PC-9 (cell line): ENCODE data around the gene GPR17. TPM values are rescaled to one million over a fixed set of nuclear protein-coding genes. Genes with fewer than 3 reads are reported as not detected.

Experiments
- BruUV-seq: library from RNA; stranded (reverse); fragments of 400-500 nt; replicated peaks from 2 replicates; lab custom pipeline; 2021; lab: Mats Ljungman, UMichigan
- CTCF ChIA-PET: fragments of 300-600 bp; sonication (Branson Sonifier 250); formaldehyde crosslinking; loops from one replicate; lab custom pipeline; 2022; ENCODE audit warnings: antibody characterized with exemption; lab: Charles Lee
- POLR2A ChIA-PET: fragments of 300-600 bp; sonication (Branson Sonifier 250); formaldehyde crosslinking; loops from one replicate; lab custom pipeline; 2022; ENCODE audit warnings: antibody characterized with exemption; ENCODE audit not compliant: unreplicated experiment; lab: Charles Lee
- DNase-seq, 2 experiments: peaks; one replicate each; pipeline versions ENCODE4 v3.0.0 to v3.0.0-alpha.2; 2015 to 2022; ENCODE audit warnings: mixed read lengths in 1 of 2
- H2AFZ ChIP-seq: fragments of 200-600 bp; sonication (generic); 2 replicates; pipeline ENCODE4 v1.8.1; 2017; ENCODE audit warnings: antibody characterized with exemption
- H3F3A ChIP-seq: fragments of 200-600 bp; sonication (generic); 2 replicates; pipeline ENCODE4 v1.8.1; 2017; ENCODE audit warnings: antibody characterized with exemption, mild to moderate bottlenecking, low read depth; ENCODE audit not compliant: insufficient read depth
- H3K27ac ChIP-seq: fragments of 200-600 bp; sonication (generic); 2 replicates; pipeline ENCODE4 v1.6.1; 2016; ENCODE audit warnings: mixed run types
- H3K27me3 ChIP-seq: fragments of 200-600 bp; sonication (generic); 2 replicates; pipeline ENCODE4 v1.6.1; 2016; ENCODE audit warnings: low read depth, mixed run types; ENCODE audit not compliant: insufficient read depth
- H3K36me3 ChIP-seq: fragments of 200-600 bp; sonication (generic); 2 replicates; pipeline ENCODE4 v1.6.1; 2016; ENCODE audit warnings: low read depth, mixed run types
- H3K4me1 ChIP-seq: fragments of 200-600 bp; sonication (generic); replicated peaks from 2 replicates; pipeline ENCODE4 v1.6.1; 2016; ENCODE audit warnings: mixed run types; ENCODE audit not compliant: insufficient read depth
- H3K4me2 ChIP-seq: fragments of 200-600 bp; sonication (generic); 2 replicates; pipeline ENCODE4 v1.6.1; 2017; ENCODE audit warnings: mixed run types
- H3K4me3 ChIP-seq: fragments of 200-600 bp; sonication (generic); 2 replicates; pipeline ENCODE4 v1.6.1; 2016; ENCODE audit warnings: mixed run types
- H3K79me2 ChIP-seq: fragments of 200-600 bp; sonication (generic); 2 replicates; pipeline ENCODE4 v1.6.1; 2017; ENCODE audit warnings: low read depth, mixed run types
- H3K9me2 ChIP-seq: fragments of 200-600 bp; sonication (generic); 2 replicates; pipeline ENCODE4 v1.8.1; 2017; ENCODE audit warnings: mild to moderate bottlenecking; ENCODE audit not compliant: insufficient read depth
- H3K9me3 ChIP-seq: fragments of 200-600 bp; sonication (generic); 2 replicates; pipeline ENCODE4 v1.8.1; 2016; ENCODE audit warnings: low read depth; ENCODE audit not compliant: insufficient read depth
- H4K20me1 ChIP-seq: fragments of 200-600 bp; sonication (generic); 2 replicates; pipeline ENCODE4 v1.8.1; 2017; ENCODE audit not compliant: insufficient read depth
- CTCF ChIP-seq: fragments of 200-600 bp; sonication (generic); conservative IDR thresholded peaks from 2 replicates; pipeline ENCODE4 v1.6.1; 2017; ENCODE audit warnings: mixed run types, antibody characterized with exemption, mild to moderate bottlenecking, moderate library complexity
- EZH2 ChIP-seq: fragments of 200-600 bp; sonication (generic); IDR thresholded peaks from 2 replicates; pipeline ENCODE4 v1.8.0; 2017; ENCODE audit warnings: antibody characterized with exemption, low read depth
- intact Hi-C: fragments of 100-400 bp; cut with micrococcal nuclease; formaldehyde crosslinking; loops from one replicate; pipeline ENCODE4 v1.10.0; 2022; ENCODE audit not compliant: unreplicated experiment
- total RNA-seq: library from RNA; stranded (reverse); gene quantifications from 2 replicates; pipeline ENCODE4 v1.2.3, GENCODE V29; 2021

Gene GPR17
- total RNA-seq, 1 experiment from 2014 or later: not detected

GRCh38 chr2:127653421-127654083 lies 7.6 kb downstream of the GPR17 start:
- no peak overlapping the region for H3K27ac ChIP-seq
- no TSS peak for BruUV-seq
- no peaks in the 10 kb centered on the region for H3K4me1 ChIP-seq
- ChIA-PET POLR2A (no interaction called here), CTCF (no interaction called here)
- TF ChIP-seq CTCF (no peak), EZH2 (no peak)
- no peaks in the 10 kb centered on the region for H3K9me2 ChIP-seq
- DNase-seq: no peak
- no peaks in the 10 kb centered on the region for H3K79me2 ChIP-seq
- intact Hi-C loops: no loop called here
- no peak overlapping the region for H2AFZ ChIP-seq
- no peaks in the 10 kb centered on the region for H3K36me3 ChIP-seq
- H3K9me3 ChIP-seq: no peaks in the 10 kb centered on the region
- H4K20me1 ChIP-seq: no peaks in the 10 kb centered on the region
- H3K4me3 ChIP-seq: no peak overlapping the region
- no peak overlapping the region for H3K4me2 ChIP-seq
- no peaks in the 10 kb centered on the region for H3K27me3 ChIP-seq
- H3F3A ChIP-seq: no peaks in the 10 kb centered on the region

DNA sequence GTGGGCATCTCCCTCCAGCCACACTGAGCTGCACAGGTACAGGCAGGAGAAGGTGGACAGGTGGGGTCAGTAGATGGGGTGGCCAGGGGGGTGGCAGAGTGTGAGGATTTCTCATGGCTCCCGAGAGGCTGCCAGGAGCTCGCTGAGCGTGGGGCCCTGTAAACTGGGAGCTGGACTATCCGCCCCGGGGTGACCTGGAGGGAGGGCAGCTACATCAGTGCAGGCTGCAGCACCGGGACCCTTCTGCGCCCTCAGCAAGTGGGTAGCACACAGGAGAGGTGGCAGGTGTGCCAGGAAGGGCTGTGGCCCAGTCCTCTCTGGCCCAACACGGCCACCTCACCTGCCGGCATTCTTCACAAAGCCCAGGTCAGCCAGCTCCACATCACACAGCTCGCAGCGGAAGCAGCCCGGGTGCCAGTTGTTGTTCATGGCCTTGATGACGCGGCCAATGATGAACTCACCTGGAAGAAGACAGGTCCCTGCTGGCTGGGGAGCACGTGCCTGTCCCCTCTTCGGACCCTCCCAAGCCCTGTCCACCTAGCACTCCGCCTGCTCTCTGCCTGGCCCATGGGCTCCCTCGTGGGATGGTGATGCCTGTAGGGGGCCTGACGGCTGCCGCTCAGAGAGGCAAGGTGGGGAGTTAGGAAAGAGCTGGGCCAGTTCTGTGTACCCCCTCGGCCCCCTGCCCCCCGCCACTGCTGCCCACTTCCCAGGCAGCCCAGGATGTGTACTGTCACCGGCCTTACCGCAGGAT lies 8.3 kb downstream of the GPR17 start:
- no TSS peak for BruUV-seq
- Histone ChIP-seq H3K79me2 (no peaks in the 10 kb centered on the region), H3K9me2 (no peaks in the 10 kb centered on the region), H2AFZ (no peak overlapping the region), H3F3A (no peaks in the 10 kb centered on the region), H3K4me3 (no peak overlapping the region), H3K36me3 (no peaks in the 10 kb centered on the region), H3K27me3 (no peaks in the 10 kb centered on the region), H3K9me3 (no peaks in the 10 kb centered on the region), H3K27ac (no peak overlapping the region), H4K20me1 (no peaks in the 10 kb centered on the region), H3K4me1 (no peaks in the 10 kb centered on the region), H3K4me2 (no peak overlapping the region)
- ChIA-PET CTCF (no interaction called here), POLR2A (interaction anchor here (0.6 kb wide), 1 partner anchor 545 kb away, joined by 3 read pairs; no protein-coding TSS in a partner anchor)
- DNase-seq: no peak
- TF ChIP-seq EZH2 (no peak), CTCF (no peak)
- intact Hi-C loops: no loop called here

GRCh38 chr2:127654838-127655175 lies 8.9 kb downstream of the GPR17 start:
- no peak overlapping the region for H3K4me2 ChIP-seq
- POLR2A ChIA-PET: interaction anchor here (0.6 kb wide), 1 partner anchor 545 kb away, joined by 3 read pairs; no protein-coding TSS in a partner anchor
- no peak overlapping the region for H3K4me3 ChIP-seq
- TF ChIP-seq EZH2 (no peak), CTCF (no peak)
- CTCF ChIA-PET: no interaction called here
- H3K9me2 ChIP-seq: no peaks in the 10 kb centered on the region
- peaks cover 1% of the 10 kb centered on the region; the same call in 1 of the 2 replicates for H3K9me3 ChIP-seq
- H2AFZ ChIP-seq: no peak overlapping the region
- no peaks in the 10 kb centered on the region for H3K27me3 ChIP-seq
- intact Hi-C loops: no loop called here
- H4K20me1 ChIP-seq: no peaks in the 10 kb centered on the region
- H3K79me2 ChIP-seq: no peaks in the 10 kb centered on the region
- no peaks in the 10 kb centered on the region for H3F3A ChIP-seq
- H3K27ac ChIP-seq: no peak overlapping the region
- H3K4me1 ChIP-seq: no peaks in the 10 kb centered on the region
- no TSS peak for BruUV-seq
- DNase-seq: no peak
- H3K36me3 ChIP-seq: no peaks in the 10 kb centered on the region
